ENCODE results near the gene RAB9B. TPM values are rescaled to one million over a fixed set of nuclear protein-coding genes. Genes with fewer than 3 reads are reported as not detected.
A peak's percentile ranks its signal among the peaks of the same experiment; 100 is the strongest.

The RAB9B gene, protein sequence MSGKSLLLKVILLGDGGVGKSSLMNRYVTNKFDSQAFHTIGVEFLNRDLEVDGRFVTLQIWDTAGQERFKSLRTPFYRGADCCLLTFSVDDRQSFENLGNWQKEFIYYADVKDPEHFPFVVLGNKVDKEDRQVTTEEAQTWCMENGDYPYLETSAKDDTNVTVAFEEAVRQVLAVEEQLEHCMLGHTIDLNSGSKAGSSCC
- total RNA-seq: 10 to 100 TPM; 18.2 to 28.3 (median 22.4) TPM
- 11.5 TPM for polyA plus RNA-seq
- long read RNA-seq, donor 1, transcript RAB9B-201 (3 exons, 3,748 nt): major isoform, 42 of 51 reads
- long read RNA-seq, donor 1, partial matches to known transcripts: 4 of 51 reads
- long read RNA-seq, donor 1, other reads (novel, unspliced or antisense): 5 of 51 reads
- long read RNA-seq, donor 2, transcript RAB9B-201 (3 exons, 3,748 nt): major isoform, 21 of 23 reads
- long read RNA-seq, donor 2, partial matches to known transcripts: 0 of 23 reads
- long read RNA-seq, donor 2, other reads (novel, unspliced or antisense): 2 of 23 reads
- long read RNA-seq, donor 3, transcript RAB9B-201 (3 exons, 3,748 nt): major isoform, 108 of 121 reads
- long read RNA-seq, donor 3, partial matches to known transcripts: 4 of 121 reads
- long read RNA-seq, donor 3, other reads (novel, unspliced or antisense): 9 of 121 reads
- long read RNA-seq, donor 4, transcript RAB9B-201 (3 exons, 3,748 nt): major isoform, 35 of 39 reads
- long read RNA-seq, donor 4, partial matches to known transcripts: 0 of 39 reads
- long read RNA-seq, donor 4, other reads (novel, unspliced or antisense): 4 of 39 reads

DNA sequence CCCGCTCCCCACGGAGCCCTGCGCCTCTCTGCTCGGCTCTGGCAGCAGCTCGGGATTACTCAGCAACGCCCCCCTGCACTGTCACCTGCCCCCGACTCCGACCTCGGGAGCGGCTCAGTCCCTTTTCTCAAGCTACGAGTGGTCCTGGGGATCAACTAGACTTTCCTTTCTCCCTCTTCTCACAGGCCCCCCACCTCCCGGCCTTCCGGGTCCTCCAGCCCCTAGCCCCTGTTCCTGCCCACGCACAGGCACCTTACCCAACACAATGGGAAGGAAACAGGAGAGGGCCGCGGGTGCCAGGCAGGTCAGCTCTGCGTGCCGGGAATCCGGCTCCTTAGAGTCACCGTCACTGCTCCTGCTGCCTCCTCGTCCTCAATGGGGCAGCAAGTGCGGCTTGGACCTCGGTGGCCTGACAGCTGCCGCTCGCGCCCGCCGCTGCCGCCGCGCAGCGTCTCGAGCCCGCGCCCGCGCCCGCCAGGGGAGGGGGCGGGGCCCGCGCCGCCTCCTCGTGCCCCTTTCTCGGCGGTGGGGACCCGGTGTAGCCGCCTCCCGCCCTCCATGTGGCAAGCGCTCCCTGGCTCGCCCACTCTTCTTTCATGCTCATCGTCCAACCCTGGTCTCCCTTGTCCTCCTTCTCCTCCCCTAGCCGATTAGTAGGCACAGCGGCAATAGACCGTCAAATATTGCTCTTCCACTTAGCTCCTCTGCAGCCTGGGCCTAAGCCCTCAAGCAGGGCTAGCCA, at the start of gene RAB9B:
TSS of gene RAB9B (minus strand) at position 455 of the 742 bp plus-strand sequence. CDS start 6,473 bp downstream, outside the sequence.
- ATAC-seq: peak; percentile 93
- no peaks in the 10 kb centered on the region for H3K9me3 ChIP-seq (ENCODE audit: control insufficient read depth, low read length)
- intact Hi-C loops (cut with DNase I): no loop called here
- no peaks in the 10 kb centered on the region for H3K4me1 ChIP-seq (ENCODE audit: control insufficient read depth, insufficient read depth, low read length)
- DNase-seq: peak; percentile 74 to 90 (median 87)
- H3K27me3 ChIP-seq (ENCODE audit: control insufficient read depth, insufficient read depth): no peaks in the 10 kb centered on the region
- H3K27ac ChIP-seq (ENCODE audit: low read length): peak within 1 kb of the TSS; percentile 91
- H3K4me3 ChIP-seq (ENCODE audit: low read length): peak within 1 kb of the TSS; percentile 89
- 1% methylated on average over 52 of the region's 54 CpGs for WGBS

DNA sequence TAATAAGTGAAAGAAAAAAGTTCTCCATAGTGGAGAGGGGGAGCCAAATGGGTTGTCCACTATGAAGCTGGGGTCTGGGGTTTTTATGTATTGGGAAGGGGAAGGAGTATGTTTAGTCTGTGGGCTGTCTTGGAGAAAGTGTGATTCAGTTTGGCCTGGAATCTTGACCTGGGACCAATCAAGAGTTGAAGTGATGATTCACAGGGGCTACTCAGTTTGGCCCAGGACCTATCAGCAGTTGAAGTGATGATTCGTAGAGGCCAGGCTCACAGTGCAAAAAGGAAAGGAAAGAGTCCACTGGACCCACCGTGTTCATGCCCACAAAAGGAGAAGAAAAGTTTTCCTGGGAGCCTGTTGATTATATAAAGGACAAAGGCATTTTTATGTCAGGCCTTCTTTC, 47.3 kb upstream of the RAB9B start:
- DNase-seq: no peak
- intact Hi-C loops (cut with DNase I): no loop called here

DNA sequence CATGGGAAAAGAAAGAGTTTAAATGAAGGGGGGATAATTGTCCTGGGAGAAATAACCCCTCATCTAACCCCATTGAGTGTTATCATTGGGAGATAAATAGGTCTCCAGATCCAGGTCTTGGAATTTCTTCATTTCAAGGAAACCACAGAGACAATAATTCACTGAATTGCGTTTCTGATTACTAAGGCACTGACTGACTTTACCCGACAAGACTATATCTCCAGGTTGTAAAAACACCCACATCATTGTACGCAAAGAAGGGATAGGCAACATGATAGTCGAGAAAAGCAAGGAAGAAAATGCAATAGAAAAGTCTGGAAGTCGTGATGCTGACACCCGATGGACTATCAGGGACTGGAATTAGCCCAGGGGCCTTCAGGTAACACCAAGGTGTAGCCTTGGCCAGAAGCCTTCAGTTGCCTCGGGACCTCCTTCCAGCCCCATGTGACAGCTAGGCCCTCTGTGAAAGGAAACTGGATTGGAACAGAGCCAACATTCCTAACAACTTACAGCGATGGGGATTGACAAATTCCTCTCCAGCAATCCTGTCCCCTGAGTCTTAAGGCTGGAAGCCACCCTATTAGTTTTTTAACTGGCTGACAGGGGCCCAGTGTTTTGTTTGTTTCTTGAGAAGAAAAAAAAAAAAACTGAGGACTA, 46.5 kb upstream of the RAB9B start:
- no peaks in the 10 kb centered on the region for H3K9me3 ChIP-seq (ENCODE audit: control insufficient read depth, low read length)
- peak in 1 of 3 donors; percentile 12 for DNase-seq
- peak; percentile 72 to 81 for ATAC-seq
- peaks cover 8% of the 10 kb centered on the region for H3K4me1 ChIP-seq (ENCODE audit: control insufficient read depth, insufficient read depth, low read length)
- H3K27ac ChIP-seq (ENCODE audit: low read length): no peak overlapping the region
- H3K4me3 ChIP-seq (ENCODE audit: low read length): no peak overlapping the region
- H3K27me3 ChIP-seq (ENCODE audit: control insufficient read depth, insufficient read depth): no peaks in the 10 kb centered on the region
- intact Hi-C loops (cut with DNase I): no loop called here
- WGBS: 44% methylated on average over 8 of the region's 8 CpGs

More for the DNA sequence above, 47.3 kb upstream of the RAB9B start:
- Histone ChIP-seq H3K27me3 (ENCODE audit: control insufficient read depth, insufficient read depth) (no peaks in the 10 kb centered on the region), H3K9me3 (ENCODE audit: control insufficient read depth, low read length) (no peaks in the 10 kb centered on the region), H3K4me1 (ENCODE audit: control insufficient read depth, insufficient read depth, low read length) (peaks cover 8% of the 10 kb centered on the region), H3K4me3 (ENCODE audit: low read length) (no peak overlapping the region), H3K27ac (ENCODE audit: low read length) (no peak overlapping the region)
- peak; percentile 62 to 77 for ATAC-seq
- 27% methylated on average over 2 of the region's 2 CpGs for WGBS

DNA sequence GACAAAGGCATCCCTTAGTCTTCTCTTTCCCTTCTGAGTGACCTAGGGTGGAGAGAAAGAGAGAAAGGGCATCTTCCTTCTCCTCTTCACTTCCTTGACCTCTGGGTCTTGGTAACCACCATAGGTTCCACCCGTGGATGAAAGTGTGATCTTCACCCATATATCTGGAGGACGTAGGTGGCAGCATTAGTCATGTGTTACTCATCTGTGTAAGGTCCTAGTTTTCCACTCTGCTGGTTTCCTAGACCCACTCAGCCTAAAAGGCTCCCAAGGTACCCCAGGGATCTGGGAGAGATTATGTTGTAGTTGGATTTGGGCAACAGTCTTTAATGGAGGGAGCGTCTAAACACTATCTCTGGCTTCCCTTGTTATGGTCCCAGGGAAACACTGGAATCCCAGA, 45.5 kb upstream of the RAB9B start:
- Histone ChIP-seq H3K27me3 (ENCODE audit: control insufficient read depth, insufficient read depth) (no peaks in the 10 kb centered on the region), H3K9me3 (ENCODE audit: control insufficient read depth, low read length) (no peaks in the 10 kb centered on the region), H3K4me3 (ENCODE audit: low read length) (no peak overlapping the region), H3K27ac (ENCODE audit: low read length) (no peak overlapping the region), H3K4me1 (ENCODE audit: control insufficient read depth, insufficient read depth, low read length) (peaks cover 8% of the 10 kb centered on the region)
- 89% methylated on average over 3 of the region's 3 CpGs for WGBS
- intact Hi-C loops (cut with DNase I): no loop called here
- no peak for ATAC-seq
- DNase-seq: no peak

DNA sequence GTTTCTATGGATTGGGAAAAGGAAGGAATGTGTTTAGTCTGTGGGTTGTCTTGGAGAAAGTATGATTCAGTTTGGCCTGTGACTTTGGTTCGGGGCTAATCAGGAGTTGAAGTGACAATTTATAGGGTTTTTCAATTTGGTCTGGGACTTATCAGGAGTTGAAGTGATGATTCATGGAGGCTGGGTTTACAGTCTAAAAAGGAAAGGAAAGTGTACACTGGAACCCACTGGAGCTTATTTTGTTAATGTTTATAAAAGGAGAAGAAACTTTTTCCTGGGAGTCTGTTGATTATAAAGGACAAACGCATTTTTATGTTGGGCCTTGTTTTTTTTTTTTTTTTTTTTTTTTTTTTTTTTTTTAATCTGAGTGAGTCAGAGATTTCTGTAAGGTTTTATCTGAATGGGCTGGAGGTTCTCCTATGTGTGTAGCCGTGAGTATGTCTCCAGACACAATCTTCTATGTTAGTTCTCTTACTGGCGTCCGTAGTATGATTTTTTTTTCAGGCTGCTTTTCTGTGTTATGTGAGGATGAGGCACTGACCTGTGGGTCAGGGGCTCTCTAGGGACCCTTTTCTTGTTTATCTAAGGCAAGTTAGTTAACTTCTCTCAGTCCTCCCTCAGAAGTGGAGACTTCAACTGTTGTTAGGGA, 33.0 kb upstream of the RAB9B start:
- 34% methylated on average over 5 of the region's 5 CpGs for WGBS
- ATAC-seq (peak; percentile 50 to 59), DNase-seq (no peak)
- Histone ChIP-seq H3K27me3 (ENCODE audit: control insufficient read depth, insufficient read depth) (no peaks in the 10 kb centered on the region), H3K9me3 (ENCODE audit: control insufficient read depth, low read length) (no peaks in the 10 kb centered on the region), H3K4me1 (ENCODE audit: control insufficient read depth, insufficient read depth, low read length) (no peaks in the 10 kb centered on the region), H3K4me3 (ENCODE audit: low read length) (no peak overlapping the region), H3K27ac (ENCODE audit: low read length) (peak overlapping the region; percentile 45)
- intact Hi-C loops (cut with DNase I): no loop called here

DNA sequence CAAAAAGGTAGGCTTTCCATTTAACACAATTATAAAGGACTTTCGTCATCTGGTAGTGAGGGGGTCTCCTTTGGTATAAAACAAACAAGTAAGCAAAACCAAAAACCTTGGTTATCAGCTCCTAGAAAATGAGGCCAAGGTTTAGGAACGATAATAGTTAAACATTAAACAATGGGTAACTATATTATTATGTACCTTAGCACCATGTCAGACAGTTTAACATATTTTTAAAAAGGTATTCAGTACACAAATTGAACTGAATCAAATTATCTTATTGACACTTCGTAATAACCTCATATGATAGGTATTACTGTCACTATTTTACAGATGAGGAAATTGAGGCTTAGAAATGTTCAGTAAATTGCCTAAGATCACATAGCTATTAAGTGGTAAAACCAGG, 32.1 kb upstream of the RAB9B start:
- intact Hi-C loops (cut with DNase I): no loop called here
- Histone ChIP-seq H3K27me3 (ENCODE audit: control insufficient read depth, insufficient read depth) (no peaks in the 10 kb centered on the region), H3K27ac (ENCODE audit: low read length) (no peak overlapping the region), H3K4me3 (ENCODE audit: low read length) (no peak overlapping the region), H3K9me3 (ENCODE audit: control insufficient read depth, low read length) (no peaks in the 10 kb centered on the region), H3K4me1 (ENCODE audit: control insufficient read depth, insufficient read depth, low read length) (no peaks in the 10 kb centered on the region)
- no peak for ATAC-seq
- 93% methylated on average over 3 of the region's 3 CpGs for WGBS
- DNase-seq: no peak

DNA sequence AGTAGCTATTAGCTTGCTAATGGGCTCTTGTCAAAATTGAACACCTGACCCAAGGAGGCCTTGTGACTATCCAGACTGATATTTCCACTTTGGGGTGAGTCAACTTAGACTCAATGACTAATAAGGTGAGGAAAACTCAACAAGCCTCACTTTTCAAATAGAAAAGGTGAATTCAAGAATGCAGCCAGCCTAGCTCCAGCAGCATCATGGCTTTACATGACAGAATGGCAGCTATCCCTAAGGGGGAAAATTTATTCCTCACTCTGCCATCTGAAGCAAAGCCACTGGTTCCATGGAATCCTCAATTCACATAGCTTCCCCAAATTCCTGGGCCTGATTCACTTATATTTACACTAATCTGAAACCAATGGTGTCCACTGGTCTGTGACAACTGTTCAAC, 29.1 kb upstream of the RAB9B start:
- no peaks in the 10 kb centered on the region for H3K27me3 ChIP-seq (ENCODE audit: control insufficient read depth, insufficient read depth)
- intact Hi-C loops (cut with DNase I): no loop called here
- DNase-seq (no peak), ATAC-seq (no peak)
- H3K27ac ChIP-seq (ENCODE audit: low read length): no peak overlapping the region
- no peak overlapping the region for H3K4me3 ChIP-seq (ENCODE audit: low read length)
- H3K9me3 ChIP-seq (ENCODE audit: control insufficient read depth, low read length): no peaks in the 10 kb centered on the region
- H3K4me1 ChIP-seq (ENCODE audit: control insufficient read depth, insufficient read depth, low read length): no peaks in the 10 kb centered on the region

DNA sequence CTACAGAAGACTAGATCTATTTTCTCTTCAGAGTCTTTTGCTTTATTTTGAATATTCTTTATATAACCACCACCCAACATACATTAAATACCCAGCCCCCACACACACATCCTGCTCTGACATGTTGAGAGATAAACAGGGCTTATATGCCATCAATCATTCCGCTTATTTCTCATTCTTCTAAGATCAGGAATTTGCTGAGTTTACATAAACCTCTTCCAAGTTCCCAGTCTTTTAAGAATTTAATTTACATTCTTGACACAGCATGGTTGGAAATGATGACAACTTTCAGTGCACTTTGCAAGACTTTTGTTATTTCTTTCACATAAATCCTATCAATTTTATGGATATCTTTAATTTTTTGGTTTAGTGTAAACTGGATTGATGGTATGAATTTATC, 17.5 kb upstream of the RAB9B start:
- no peak for ATAC-seq
- Histone ChIP-seq H3K27ac (ENCODE audit: low read length) (no peak overlapping the region), H3K9me3 (ENCODE audit: control insufficient read depth, low read length) (no peaks in the 10 kb centered on the region), H3K4me3 (ENCODE audit: low read length) (no peak overlapping the region), H3K4me1 (ENCODE audit: control insufficient read depth, insufficient read depth, low read length) (no peaks in the 10 kb centered on the region), H3K27me3 (ENCODE audit: control insufficient read depth, insufficient read depth) (no peaks in the 10 kb centered on the region)
- no peak for DNase-seq
- intact Hi-C loops (cut with DNase I): loop anchor here in 2 of 4 donors (10.0 kb wide), 1 partner anchor 285 kb away; no protein-coding TSS in a partner anchor
- WGBS: 81% methylated on average over 1 of the region's 1 CpG

DNA sequence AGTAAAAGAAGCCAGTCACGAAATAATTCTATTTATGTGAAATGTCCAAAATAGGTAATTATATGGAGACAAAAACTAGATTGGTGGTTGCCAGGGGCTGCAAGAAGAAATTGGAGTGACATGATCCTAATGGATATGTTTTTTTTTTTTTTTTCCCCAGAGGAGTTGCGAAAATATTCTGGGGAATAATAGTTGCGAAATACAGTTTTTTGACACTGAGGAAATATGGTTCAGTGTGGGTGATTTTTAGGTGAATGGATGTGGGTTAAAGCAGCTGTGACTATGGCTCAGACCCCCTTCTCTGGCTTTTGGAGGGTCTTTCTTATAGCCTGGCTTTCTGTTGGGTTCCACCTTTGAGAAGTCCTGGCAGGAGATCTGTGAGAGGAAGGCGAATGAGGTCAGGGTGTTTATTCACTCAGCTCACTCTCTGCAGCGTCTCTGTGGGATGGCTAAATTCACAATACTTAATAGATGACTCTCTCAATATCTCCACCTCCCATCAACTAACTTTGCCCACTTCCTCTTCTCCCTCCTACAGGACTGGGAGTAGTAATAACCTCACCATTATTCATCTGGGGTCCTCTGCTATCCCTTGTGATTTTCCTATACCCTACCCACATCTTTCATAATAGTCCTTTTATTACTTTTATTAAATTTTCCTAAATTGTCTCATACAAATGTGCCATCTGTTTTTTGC, 15.3 kb upstream of the RAB9B start:
- DNase-seq: no peak
- H3K27me3 ChIP-seq (ENCODE audit: control insufficient read depth, insufficient read depth): no peaks in the 10 kb centered on the region
- H3K4me3 ChIP-seq (ENCODE audit: low read length): no peak overlapping the region
- no peak for ATAC-seq
- 62% methylated on average over 5 of the region's 5 CpGs for WGBS
- intact Hi-C loops (cut with DNase I): loop anchor here in 2 of 4 donors (10.0 kb wide), 1 partner anchor 287 kb away; no protein-coding TSS in a partner anchor
- no peak overlapping the region for H3K27ac ChIP-seq (ENCODE audit: low read length)
- H3K4me1 ChIP-seq (ENCODE audit: control insufficient read depth, insufficient read depth, low read length): no peaks in the 10 kb centered on the region
- H3K9me3 ChIP-seq (ENCODE audit: control insufficient read depth, low read length): no peaks in the 10 kb centered on the region

DNA sequence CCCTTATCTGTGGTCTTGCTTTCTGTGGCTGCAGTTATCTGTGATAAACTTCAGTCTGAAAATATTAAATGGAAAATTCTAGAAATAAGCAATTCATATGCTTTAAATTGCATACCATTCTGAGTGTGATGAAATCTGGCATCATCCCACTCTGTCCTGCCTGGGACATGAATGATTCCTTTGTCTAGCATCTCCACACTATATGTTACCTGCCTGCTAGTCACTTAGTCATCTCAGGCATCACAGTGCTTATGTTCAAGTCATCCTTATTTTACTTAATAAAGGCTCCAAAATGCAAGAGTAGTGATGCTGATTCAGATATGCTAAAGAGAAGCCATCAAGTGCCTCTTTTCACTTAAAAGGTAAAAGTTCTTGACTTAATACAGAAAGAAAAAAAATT, 14.3 kb upstream of the RAB9B start:
- Histone ChIP-seq H3K4me3 (ENCODE audit: low read length) (no peak overlapping the region), H3K27me3 (ENCODE audit: control insufficient read depth, insufficient read depth) (no peaks in the 10 kb centered on the region), H3K4me1 (ENCODE audit: control insufficient read depth, insufficient read depth, low read length) (no peaks in the 10 kb centered on the region), H3K9me3 (ENCODE audit: control insufficient read depth, low read length) (no peaks in the 10 kb centered on the region), H3K27ac (ENCODE audit: low read length) (no peak overlapping the region)
- no peak for ATAC-seq
- intact Hi-C loops (cut with DNase I): loop anchor here in 2 of 4 donors (10.0 kb wide), 1 partner anchor 288 kb away; no protein-coding TSS in a partner anchor
- no peak for DNase-seq

Data from right cardiac atrium (tissue), 5 donors.